Mesodermal cell (in vitro differentiated cells): ENCODE data around the gene CTXND1. TPM values are rescaled to one million over a fixed set of nuclear protein-coding genes. Genes with fewer than 3 reads are reported as not detected.
"Not testable (repeated sequence)": the region's sequence is repeated elsewhere in the genome, so short reads cannot be mapped to it uniquely, and the experiment has no call there.

Experiments used
- H3K27ac ChIP-seq: 2 replicates; pipeline ENCODE4 v1.7.0; 2013; ENCODE audit warnings: mild to moderate bottlenecking, low read depth, low read length, moderate library complexity; ENCODE audit not compliant: severe bottlenecking
- H3K36me3 ChIP-seq: 2 replicates; pipeline ENCODE4 v1.7.1; 2013; ENCODE audit warnings: mild to moderate bottlenecking, low read length, moderate library complexity; ENCODE audit not compliant: control insufficient read depth, insufficient read depth
- H3K4me1 ChIP-seq: one replicate; pipeline ENCODE4 v1.7.1; 2013; ENCODE audit warnings: mild to moderate bottlenecking, low read length; ENCODE audit not compliant: insufficient read depth, control insufficient read depth, poor library complexity, severe bottlenecking
- H3K4me3 ChIP-seq: 2 replicates; pipeline ENCODE4 v1.7.0; 2013; ENCODE audit warnings: low read length, control low read depth, mild to moderate bottlenecking; ENCODE audit not compliant: insufficient read depth, poor library complexity, severe bottlenecking; ENCODE audit errors: extremely low read depth
- H3K9me3 ChIP-seq: 2 replicates; pipeline ENCODE4 v1.7.1; 2013; ENCODE audit warnings: mild to moderate bottlenecking, low read length, moderate library complexity; ENCODE audit not compliant: control insufficient read depth
- WGBS, 2 experiments: methylation state at CpG; one replicate each; pipeline ENCODE4 v1.1.5; 2013; ENCODE audit warnings: missing lambda C conversion rate in 2 of 2; ENCODE audit not compliant: insufficient coverage in 2 of 2; 5-methylcytosine and 5-hydroxymethylcytosine counted together
- polyA plus RNA-seq, 2 experiments: library from polyadenylated mRNA; stranded (reverse); fragments of 50-300 nt; gene quantifications; one replicate each; pipeline ENCODE4 v1.2.3, GENCODE V29; 2013

CTXND1 gene
- 0.04 TPM for polyA plus RNA-seq (2013, experiment 1 of 2)
- not detected for polyA plus RNA-seq (2013, experiment 2 of 2)

DNA sequence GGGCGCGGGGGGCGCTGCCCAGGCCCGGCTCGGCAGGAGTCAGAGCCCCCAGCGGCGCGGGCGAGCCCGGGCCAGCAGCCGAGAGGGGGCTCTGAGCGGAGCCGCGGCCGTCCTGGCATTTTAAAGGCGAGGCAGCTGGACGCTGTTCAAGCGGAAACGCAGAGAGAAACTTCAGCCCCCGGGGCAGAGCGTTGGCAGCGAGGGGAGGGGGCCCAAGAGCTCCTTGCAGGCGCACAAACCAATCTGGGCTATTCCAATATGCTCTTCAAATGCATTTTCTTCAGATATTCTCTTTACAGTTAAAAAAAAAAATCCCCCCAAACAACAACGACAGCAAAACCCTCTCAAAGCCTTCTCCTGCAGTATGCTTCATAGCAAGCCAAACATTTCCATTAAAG lies at the start of gene CTXND1:
Gene CTXND1 (minus strand): TSS at position 93 of the 398 bp plus-strand sequence. CDS start 50,264 bp downstream, outside the sequence.
- H3K9me3 ChIP-seq, result no peaks in the 10 kb centered on the region
- no peaks in the 10 kb centered on the region for H3K36me3 ChIP-seq
- H3K27ac ChIP-seq, result no peak within 1 kb of the TSS
- peak within 1 kb of the TSS; percentile 27 for H3K4me3 ChIP-seq
- WGBS, 2 experiments, result 0% methylated on average over 5 to 13 of the region's 24 CpGs
- no peaks in the 10 kb centered on the region for H3K4me1 ChIP-seq

- WGBS, 2 experiments, result 100% methylated on average over 1 of the region's 1 CpG
Observed at GRCh38 chr15:80301472-80301871, 49.5 kb upstream of the CTXND1 start.

GRCh38 chr15:80295777-80296176 lies 43.8 kb upstream of the CTXND1 start:
- not testable (repeated sequence) for H3K4me1 ChIP-seq, H3K4me3 ChIP-seq, H3K9me3 ChIP-seq, H3K27ac ChIP-seq, H3K36me3 ChIP-seq
- 100% methylated on average over 4 of the region's 4 CpGs for WGBS, 2 experiments

More at GRCh38 chr15:80301472-80301871, 49.5 kb upstream of the CTXND1 start:
- Histone ChIP-seq H3K36me3 (no peaks in the 10 kb centered on the region), H3K4me1 (no peaks in the 10 kb centered on the region), H3K9me3 (no peaks in the 10 kb centered on the region), H3K27ac (no peak overlapping the region), H3K4me3 (no peak overlapping the region)

DNA sequence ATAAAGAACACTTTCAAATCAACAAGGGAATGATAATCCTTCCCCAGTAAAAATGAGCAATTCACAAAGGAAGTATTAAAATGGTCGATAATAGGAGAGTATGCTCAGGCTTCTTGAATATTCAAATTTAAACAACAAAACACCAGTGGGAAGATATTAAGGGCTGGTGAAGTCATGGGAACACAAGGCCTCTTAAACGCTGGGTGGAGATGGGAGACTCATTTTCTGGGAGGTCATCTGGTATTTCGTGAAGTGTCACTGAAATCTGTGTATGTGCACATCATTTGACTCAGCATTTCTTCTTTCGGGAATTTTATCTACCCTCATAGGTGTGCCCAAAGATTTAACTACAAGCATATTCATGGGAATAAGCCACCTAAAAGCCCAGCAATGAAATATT lies 40.1 kb upstream of the CTXND1 start:
- no peaks in the 10 kb centered on the region for H3K9me3 ChIP-seq
- no peak overlapping the region for H3K4me3 ChIP-seq
- H3K4me1 ChIP-seq, result no peaks in the 10 kb centered on the region
- no peak overlapping the region for H3K27ac ChIP-seq
- H3K36me3 ChIP-seq, result no peaks in the 10 kb centered on the region
- 81 to 82% methylated on average over 2 to 3 of the region's 4 CpGs for WGBS, 2 experiments

GRCh38 chr15:80290891-80291290 lies 38.9 kb upstream of the CTXND1 start:
- H3K9me3 ChIP-seq, H3K27ac ChIP-seq, H3K4me1 ChIP-seq, H3K4me3 ChIP-seq, H3K36me3 ChIP-seq: not testable (repeated sequence)
- 93 to 96% methylated on average over 4 to 5 of the region's 5 CpGs for WGBS, 2 experiments

DNA sequence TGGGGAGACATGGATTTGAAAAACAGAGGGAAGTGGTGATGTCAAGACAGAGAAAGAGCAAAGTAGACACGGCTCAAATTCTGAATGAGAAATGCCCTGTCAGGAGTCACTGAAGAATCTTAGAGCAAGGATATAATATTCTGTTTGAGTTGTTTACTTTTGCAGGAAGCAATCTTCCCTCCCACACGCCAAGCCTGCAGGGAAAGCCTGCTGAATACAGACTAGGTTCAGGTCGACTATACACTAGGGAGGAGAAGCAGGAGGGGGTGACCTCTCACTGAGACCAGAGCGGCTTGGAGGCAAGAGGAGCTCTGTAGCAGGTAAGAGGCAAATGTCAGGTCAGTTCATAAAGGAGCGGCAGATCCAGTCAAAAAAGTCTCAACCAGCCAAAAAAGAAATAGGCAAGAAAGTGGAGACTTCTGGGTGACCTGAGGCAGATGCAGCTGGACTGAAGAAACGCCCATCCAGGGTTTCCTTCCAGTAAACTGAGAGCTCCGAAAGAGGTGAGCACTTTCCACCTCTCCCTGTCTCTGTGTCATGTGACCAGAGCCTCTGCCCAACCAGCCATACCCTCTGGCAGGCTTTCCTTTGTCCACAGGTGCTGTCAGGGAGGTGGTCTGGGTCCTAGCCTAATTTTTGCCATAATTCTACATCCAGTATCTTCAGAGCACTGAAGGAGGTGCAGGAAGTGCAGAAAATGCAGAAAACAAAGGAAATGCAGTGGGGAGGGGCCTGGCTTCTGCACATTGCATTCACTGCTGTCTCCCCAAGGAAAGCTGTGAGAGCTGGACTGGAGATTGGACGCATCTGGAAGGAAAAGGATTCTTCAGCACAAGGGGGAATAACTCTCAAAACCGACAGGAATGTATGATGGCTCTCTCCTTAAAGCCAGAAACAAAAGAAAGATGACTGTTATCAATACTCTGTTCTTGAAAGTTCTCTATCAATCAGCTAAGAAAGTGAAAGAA lies 37.8 kb upstream of the CTXND1 start:
- WGBS, 2 experiments, result 62% methylated on average over 6 to 8 of the region's 9 CpGs
- H3K9me3 ChIP-seq, result no peaks in the 10 kb centered on the region
- no peaks in the 10 kb centered on the region for H3K4me1 ChIP-seq
- no peaks in the 10 kb centered on the region for H3K36me3 ChIP-seq
- no peak overlapping the region for H3K4me3 ChIP-seq
- no peak overlapping the region for H3K27ac ChIP-seq

- no peaks in the 10 kb centered on the region for H3K4me1 ChIP-seq
- H3K9me3 ChIP-seq, result no peaks in the 10 kb centered on the region
- 55 to 85% methylated on average over 2 to 3 of the region's 4 CpGs for WGBS, 2 experiments
- no peak overlapping the region for H3K4me3 ChIP-seq
- no peaks in the 10 kb centered on the region for H3K36me3 ChIP-seq
- H3K27ac ChIP-seq, result no peak overlapping the region
Observed at GRCh38 chr15:80288131-80288530, 36.1 kb upstream of the CTXND1 start.

DNA sequence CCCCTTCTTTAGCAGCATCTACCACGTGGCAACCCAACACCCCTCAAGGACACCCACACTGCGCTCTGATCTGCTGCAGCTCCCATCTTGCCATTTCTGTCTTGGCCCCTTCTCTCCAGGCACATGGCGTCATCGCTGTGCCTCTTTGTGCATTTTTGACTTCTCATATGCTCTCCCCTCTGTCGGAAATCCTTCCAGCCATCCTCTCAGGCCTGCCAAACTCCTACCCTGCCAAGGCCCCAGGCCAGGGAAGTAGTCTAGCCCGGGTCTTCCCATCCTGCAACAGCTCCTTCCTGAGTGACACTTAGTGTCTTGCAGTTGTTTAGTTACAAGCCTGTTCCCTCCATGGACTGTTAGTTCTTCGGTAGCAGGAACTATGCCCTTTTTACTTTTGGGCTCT lies 34.0 kb upstream of the CTXND1 start:
- no peaks in the 10 kb centered on the region for H3K4me1 ChIP-seq
- 93 to 95% methylated on average over 6 to 7 of the region's 7 CpGs for WGBS, 2 experiments
- no peak overlapping the region for H3K4me3 ChIP-seq
- no peaks in the 10 kb centered on the region for H3K9me3 ChIP-seq
- H3K36me3 ChIP-seq, result no peaks in the 10 kb centered on the region
- no peak overlapping the region for H3K27ac ChIP-seq

- no peaks in the 10 kb centered on the region for H3K4me1 ChIP-seq
- H3K9me3 ChIP-seq, result no peaks in the 10 kb centered on the region
- H3K36me3 ChIP-seq, result no peaks in the 10 kb centered on the region
- no peak overlapping the region for H3K4me3 ChIP-seq
- WGBS, 2 experiments, result 92 to 98% methylated on average over 4 to 5 of the region's 8 CpGs
- no peak overlapping the region for H3K27ac ChIP-seq
Observed at GRCh38 chr15:80285379-80285778, 33.4 kb upstream of the CTXND1 start.

GRCh38 chr15:80283531-80283930 lies 31.5 kb upstream of the CTXND1 start:
- no peaks in the 10 kb centered on the region for H3K4me1 ChIP-seq
- no peak overlapping the region for H3K4me3 ChIP-seq
- no peaks in the 10 kb centered on the region for H3K36me3 ChIP-seq
- H3K9me3 ChIP-seq, result no peaks in the 10 kb centered on the region
- WGBS, 2 experiments, result 71 to 79% methylated on average over 3 of the region's 3 CpGs
- H3K27ac ChIP-seq, result no peak overlapping the region

DNA sequence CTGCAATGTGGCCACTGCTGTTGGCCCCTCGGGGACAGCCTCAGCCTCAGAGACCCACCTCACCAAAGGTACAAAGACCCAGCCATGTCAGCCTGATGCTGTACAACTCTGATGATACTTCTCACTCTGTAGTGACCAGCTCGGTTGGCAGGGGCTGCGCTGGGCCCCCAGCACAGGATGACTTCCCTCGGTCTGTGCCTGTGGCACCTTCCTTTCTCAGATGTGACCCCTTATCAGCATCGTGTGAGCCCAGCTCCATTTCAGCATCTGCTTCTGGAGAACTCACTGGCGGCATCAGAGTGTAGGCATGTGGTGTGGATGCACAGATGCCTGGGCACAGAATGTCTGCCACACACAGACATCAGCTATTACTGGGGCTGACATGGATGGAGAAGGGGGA lies 25.1 kb upstream of the CTXND1 start:
- H3K36me3 ChIP-seq, result no peaks in the 10 kb centered on the region
- no peaks in the 10 kb centered on the region for H3K9me3 ChIP-seq
- no peaks in the 10 kb centered on the region for H3K4me1 ChIP-seq
- no peak overlapping the region for H3K4me3 ChIP-seq
- H3K27ac ChIP-seq, result no peak overlapping the region
- 82 to 83% methylated on average over 4 of the region's 6 CpGs for WGBS, 2 experiments
